ENCODE measurements around the gene CNTNAP2.

CNTNAP2 gene

GRCh38 chr7:147405621-147406020 is 1289.0 kb downstream of the CNTNAP2 start:
- DNase-seq (ENCODE audit: extremely low spot score) = no peak
- POLR2A ChIA-PET = no interaction called here
- TF ChIP-seq FOXM1 (IDR thresholded peaks at IDR 0.05; ENCODE audit: borderline replicate concordance) = no peak
- TF ChIP-seq BHLHE40 (IDR thresholded peaks at IDR 0.05; ENCODE audit: borderline replicate concordance) = no peak
- TF ChIP-seq PKNOX1 (IDR thresholded peaks at IDR 0.05) = no peak
- TF ChIP-seq ELF4 (IDR thresholded peaks at IDR 0.05) = no peak
- no peak for TF ChIP-seq SUZ12 (IDR thresholded peaks at IDR 0.05)
- no peak for TF ChIP-seq NFRKB (IDR thresholded peaks at IDR 0.05)
- no peak for TF ChIP-seq L3MBTL2 (conservative IDR thresholded peaks at IDR 0.05)
- TF ChIP-seq TARDBP (IDR thresholded peaks at IDR 0.05) = no peak
- TF ChIP-seq FOXK2 (IDR thresholded peaks at IDR 0.05) = no peak
- TF ChIP-seq ZNF384 (IDR thresholded peaks at IDR 0.05) = no peak
- no peak for TF ChIP-seq CTBP1 (IDR thresholded peaks at IDR 0.05; ENCODE audit: borderline replicate concordance)
- TF ChIP-seq HDGF (IDR thresholded peaks at IDR 0.05; ENCODE audit: borderline replicate concordance) = no peak
- no peak for TF ChIP-seq SP1 (IDR thresholded peaks at IDR 0.05)
- no peak for TF ChIP-seq LEF1 (IDR thresholded peaks at IDR 0.05; ENCODE audit: borderline replicate concordance)
- CTCF ChIA-PET = no interaction called here

GRCh38 chr7:147406521-147407135 is 1290.0 kb downstream of the CNTNAP2 start:
- no peak for DNase-seq (ENCODE audit: extremely low spot score)
- ChIA-PET POLR2A (no interaction called here), CTCF (no interaction called here)
- no peak for TF ChIP-seq PKNOX1 (IDR thresholded peaks at IDR 0.05)
- TF ChIP-seq LEF1 (IDR thresholded peaks at IDR 0.05; ENCODE audit: borderline replicate concordance) = no peak
- TF ChIP-seq BHLHE40 (IDR thresholded peaks at IDR 0.05; ENCODE audit: borderline replicate concordance) = no peak
- TF ChIP-seq CTBP1 (IDR thresholded peaks at IDR 0.05; ENCODE audit: borderline replicate concordance) = no peak
- no peak for TF ChIP-seq TARDBP (IDR thresholded peaks at IDR 0.05)
- TF ChIP-seq FOXA1 (IDR thresholded peaks at IDR 0.05) = no peak
- TF ChIP-seq FOXM1 (IDR thresholded peaks at IDR 0.05; ENCODE audit: borderline replicate concordance) = no peak
- no peak for TF ChIP-seq NFRKB (IDR thresholded peaks at IDR 0.05)
- no peak for TF ChIP-seq SP1 (IDR thresholded peaks at IDR 0.05)
- TF ChIP-seq ELF4 (IDR thresholded peaks at IDR 0.05) = no peak
- TF ChIP-seq FOXK2 (IDR thresholded peaks at IDR 0.05) = no peak
- TF ChIP-seq ZNF384 (IDR thresholded peaks at IDR 0.05) = no peak
- TF ChIP-seq HDGF (IDR thresholded peaks at IDR 0.05; ENCODE audit: borderline replicate concordance) = no peak
- no peak for TF ChIP-seq ARNT (IDR thresholded peaks at IDR 0.05)

- no peak for DNase-seq (ENCODE audit: extremely low spot score)
- no peak for TF ChIP-seq HDGF (IDR thresholded peaks at IDR 0.05; ENCODE audit: borderline replicate concordance)
- TF ChIP-seq LEF1 (IDR thresholded peaks at IDR 0.05; ENCODE audit: borderline replicate concordance) = no peak
- POLR2A ChIA-PET = no interaction called here
- CTCF ChIA-PET = interaction anchor here (0.7 kb wide), 1 partner anchor 409 kb away, joined by 3 read pairs; no protein-coding TSS in a partner anchor
Observed at GRCh38 chr7:147411096-147411495, 1294.5 kb downstream of the CNTNAP2 start.

GRCh38 chr7:147412109-147412508 is 1295.5 kb downstream of the CNTNAP2 start:
- no peak for DNase-seq (ENCODE audit: extremely low spot score)
- CTCF ChIA-PET = no interaction called here
- POLR2A ChIA-PET = no interaction called here
- TF ChIP-seq SP1 (IDR thresholded peaks at IDR 0.05) (no peak), TARDBP (IDR thresholded peaks at IDR 0.05) (no peak), CTBP1 (IDR thresholded peaks at IDR 0.05; ENCODE audit: borderline replicate concordance) (no peak), FOXA1 (IDR thresholded peaks at IDR 0.05) (no peak), FOXM1 (IDR thresholded peaks at IDR 0.05; ENCODE audit: borderline replicate concordance) (no peak), ARNT (IDR thresholded peaks at IDR 0.05) (no peak), ELF4 (IDR thresholded peaks at IDR 0.05) (no peak), NFRKB (IDR thresholded peaks at IDR 0.05) (no peak), ZNF384 (IDR thresholded peaks at IDR 0.05) (no peak), PKNOX1 (IDR thresholded peaks at IDR 0.05) (no peak), FOXK2 (IDR thresholded peaks at IDR 0.05) (no peak), SUZ12 (IDR thresholded peaks at IDR 0.05) (no peak), BHLHE40 (IDR thresholded peaks at IDR 0.05; ENCODE audit: borderline replicate concordance) (no peak), L3MBTL2 (conservative IDR thresholded peaks at IDR 0.05) (no peak), HDGF (IDR thresholded peaks at IDR 0.05; ENCODE audit: borderline replicate concordance) (no peak), LEF1 (IDR thresholded peaks at IDR 0.05; ENCODE audit: borderline replicate concordance) (no peak)

GRCh38 chr7:147412782-147413556 is 1296.4 kb downstream of the CNTNAP2 start:
- ChIA-PET CTCF (no interaction called here), POLR2A (no interaction called here)
- TF ChIP-seq ARNT (IDR thresholded peaks at IDR 0.05) = no peak
- no peak for TF ChIP-seq ZNF384 (IDR thresholded peaks at IDR 0.05)
- TF ChIP-seq PKNOX1 (IDR thresholded peaks at IDR 0.05) = no peak
- TF ChIP-seq TARDBP (IDR thresholded peaks at IDR 0.05) = no peak
- TF ChIP-seq FOXA1 (IDR thresholded peaks at IDR 0.05) = no peak
- TF ChIP-seq HDGF (IDR thresholded peaks at IDR 0.05; ENCODE audit: borderline replicate concordance) = no peak
- no peak for TF ChIP-seq SP1 (IDR thresholded peaks at IDR 0.05)
- DNase-seq (ENCODE audit: extremely low spot score) = no peak
